ENCODE results near the gene DPEP3. TPM values are rescaled to one million over a fixed set of nuclear protein-coding genes. Genes with fewer than 3 reads are reported as not detected.

DPEP3 gene
- total and polyA plus RNA-seq, 8 donors = 0.08 to 0.60 (median 0.09) TPM; not detected in 5

- DNase-seq = peak in 2 of 4 donors; percentile 56 to 78
- peak; percentile 48 for ATAC-seq
- Histone ChIP-seq H3K27ac (peak overlapping the region; percentile 53 to 88), H3K36me3 (peaks cover 0 to 10% of the 10 kb centered on the region in 2 donors), H3K4me1 (peaks cover 23 to 66% of the 10 kb centered on the region in 2 donors), H3K4me3 (peak overlapping the region; percentile 81 to 92), H3K9me3 (no peaks in the 10 kb centered on the region), H3K27me3 (no peaks in the 10 kb centered on the region)
- intact Hi-C loops (cut with DNase I) = no loop called here
- TF ChIP-seq CTCF (IDR thresholded peaks at IDR 0.05) = no peak
These were observed 13.6 kb downstream of the DPEP3 start for GRCh38 chr16:67966549-67967182.

DNA sequence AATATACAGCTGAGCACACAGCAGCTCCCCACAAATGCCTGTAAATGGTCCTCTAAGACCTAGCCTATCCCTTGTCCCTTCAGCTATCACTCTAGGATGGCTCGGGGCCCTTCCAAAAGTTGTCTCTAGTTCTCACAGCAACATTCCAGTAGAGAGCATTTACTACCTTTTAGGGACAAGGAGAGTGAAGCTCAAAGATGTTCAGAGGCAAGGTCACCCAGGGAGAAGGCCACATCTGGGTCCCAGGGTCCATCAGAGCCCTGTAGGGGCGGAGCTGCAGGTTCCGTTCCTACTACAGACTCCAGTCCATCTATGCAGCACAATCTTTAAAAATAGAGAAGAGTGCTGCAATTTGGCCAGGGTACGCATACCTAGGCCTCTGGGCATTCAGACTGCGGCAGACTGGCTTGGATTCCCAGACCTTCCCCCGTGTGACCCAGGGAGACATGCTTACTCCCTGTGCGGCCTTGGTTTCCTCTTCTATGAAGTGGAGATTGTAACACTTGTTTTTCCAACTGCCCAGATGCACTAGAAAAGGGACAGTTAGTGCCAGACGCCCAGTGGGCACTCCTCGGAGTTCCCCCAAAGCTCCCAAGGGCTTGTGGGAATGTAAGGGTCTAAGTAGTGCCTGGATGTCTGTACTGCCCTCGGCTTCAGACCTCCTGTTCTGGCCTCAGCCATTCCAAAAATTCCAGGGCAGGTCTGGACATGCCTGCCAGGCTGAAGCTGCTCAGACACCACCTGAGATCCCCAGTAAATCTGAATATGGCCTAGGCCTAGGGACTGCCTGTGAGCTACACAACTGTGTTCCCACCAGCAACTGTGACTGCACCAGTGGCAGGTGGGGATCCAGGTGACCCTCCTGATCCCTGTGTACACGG lies 14.4 kb downstream of the DPEP3 start:
- no peak for ATAC-seq
- no peak for DNase-seq
- Histone ChIP-seq H3K27ac (peak overlapping the region; percentile 53 to 88), H3K9me3 (no peaks in the 10 kb centered on the region), H3K36me3 (peaks cover 0 to 18% of the 10 kb centered on the region in 2 donors), H3K27me3 (no peaks in the 10 kb centered on the region), H3K4me1 (peaks cover 23 to 74% of the 10 kb centered on the region in 2 donors), H3K4me3 (peak overlapping the region in 1 of 2 donors; percentile 81)
- no peak for TF ChIP-seq CTCF (IDR thresholded peaks at IDR 0.05)
- intact Hi-C loops (cut with DNase I) = no loop called here

DNA sequence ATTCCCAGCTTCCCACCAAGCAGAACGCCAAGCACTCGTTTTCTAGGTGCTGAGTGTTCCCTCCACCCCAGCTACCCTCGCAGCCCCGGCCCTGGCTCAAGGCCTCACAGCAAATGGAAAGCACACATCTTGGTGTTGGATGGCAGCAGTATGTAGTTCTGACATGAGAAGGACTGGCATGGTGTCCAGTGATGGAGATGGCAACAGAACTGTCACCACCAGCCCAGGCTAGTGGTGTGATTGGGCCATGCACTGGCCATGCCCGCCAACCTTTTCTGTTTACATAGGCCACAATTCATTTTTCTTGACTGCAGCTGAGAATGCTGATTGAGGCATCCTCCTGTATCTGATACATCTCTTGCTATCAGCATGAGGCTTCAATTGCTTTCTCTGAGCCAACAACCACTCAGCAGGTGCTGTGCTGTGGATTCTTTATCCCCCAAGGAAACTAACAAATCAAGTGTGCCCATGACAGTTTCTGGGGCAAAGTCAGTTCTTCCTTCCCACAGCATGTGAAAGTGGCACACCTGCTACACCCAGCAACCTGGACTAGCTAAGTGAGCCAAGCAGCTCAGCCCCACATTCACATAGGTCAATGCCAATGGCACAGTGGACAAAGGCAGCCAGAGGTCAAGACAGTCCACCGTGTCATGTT lies 15.7 kb downstream of the DPEP3 start:
- no peaks in the 10 kb centered on the region for H3K9me3 ChIP-seq
- intact Hi-C loops (cut with DNase I) = no loop called here
- TF ChIP-seq CTCF (IDR thresholded peaks at IDR 0.05) = no peak
- peak overlapping the region; percentile 13 to 26 for H3K27ac ChIP-seq
- no peak overlapping the region for H3K4me3 ChIP-seq
- peaks cover 32 to 87% of the 10 kb centered on the region in 2 donors for H3K4me1 ChIP-seq
- DNase-seq (no peak), ATAC-seq (no peak)
- peaks cover 0 to 31% of the 10 kb centered on the region in 2 donors for H3K36me3 ChIP-seq
- no peaks in the 10 kb centered on the region for H3K27me3 ChIP-seq

- Histone ChIP-seq H3K36me3 (peaks cover 0 to 39% of the 10 kb centered on the region in 2 donors), H3K4me3 (peak overlapping the region in 1 of 2 donors; percentile 20), H3K27me3 (no peaks in the 10 kb centered on the region), H3K9me3 (no peaks in the 10 kb centered on the region), H3K4me1 (peaks cover 34 to 87% of the 10 kb centered on the region in 2 donors), H3K27ac (peak overlapping the region; percentile 26 to 39)
- DNase-seq (peak in 1 of 4 donors; percentile 79), ATAC-seq (no peak)
- no peak for TF ChIP-seq CTCF (IDR thresholded peaks at IDR 0.05)
- intact Hi-C loops (cut with DNase I) = no loop called here
These were observed 16.5 kb downstream of the DPEP3 start for GRCh38 chr16:67963662-67964321.

Measured in left lung (tissue), 10 donors.